ENCODE results near the gene NME7. TPM values are rescaled to one million over a fixed set of nuclear protein-coding genes. Genes with fewer than 3 reads are reported as not detected.

Gene NME7
- total RNA-seq, 1 experiment from 2014 or later: 34.2 TPM

DNA sequence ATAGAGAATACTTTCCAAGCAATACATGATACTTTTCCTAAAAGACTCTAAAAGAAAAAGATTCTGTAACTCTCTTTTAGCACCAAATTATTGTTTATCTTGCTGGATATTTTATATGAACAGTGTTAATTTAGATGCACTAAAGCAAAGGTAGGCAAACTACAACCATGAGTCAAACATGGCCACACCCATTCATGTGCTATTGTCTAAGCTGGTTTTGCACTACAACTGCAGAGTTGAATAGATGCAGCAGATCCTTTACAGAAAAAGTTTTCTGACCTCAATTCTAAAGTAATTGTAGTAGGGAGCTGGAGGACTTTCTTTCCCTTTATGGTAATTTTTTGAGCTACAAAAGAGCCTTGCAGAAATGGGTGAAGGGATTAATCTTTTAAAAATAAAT is 19.8 kb upstream of the NME7 start:
- DNase-seq (ENCODE audit: low spot score): no peak
- Histone ChIP-seq H3K27me3 (replicated peaks; ENCODE audit: insufficient read depth, low read depth, low read length, poor library complexity) (no peaks in the 10 kb centered on the region), H3K4me1 (ENCODE audit: insufficient read depth, low read length, poor library complexity, severe bottlenecking) (no peaks in the 10 kb centered on the region), H3K36me3 (ENCODE audit: insufficient read depth, low read length, poor library complexity, severe bottlenecking) (peaks cover 24% of the 10 kb centered on the region), H3K27ac (ENCODE audit: low read depth, low read length, poor library complexity, severe bottlenecking) (no peak overlapping the region), H3K9me3 (ENCODE audit: low read depth, low read length, poor library complexity, severe bottlenecking) (no peaks in the 10 kb centered on the region), H3K4me3 (ENCODE audit: low read depth, low read length, poor library complexity, severe bottlenecking) (no peak overlapping the region)
- no TSS peak for BruUV-seq (replicated peaks)
- CTCF ChIA-PET: no interaction called here
- TF ChIP-seq, protein P1, sequence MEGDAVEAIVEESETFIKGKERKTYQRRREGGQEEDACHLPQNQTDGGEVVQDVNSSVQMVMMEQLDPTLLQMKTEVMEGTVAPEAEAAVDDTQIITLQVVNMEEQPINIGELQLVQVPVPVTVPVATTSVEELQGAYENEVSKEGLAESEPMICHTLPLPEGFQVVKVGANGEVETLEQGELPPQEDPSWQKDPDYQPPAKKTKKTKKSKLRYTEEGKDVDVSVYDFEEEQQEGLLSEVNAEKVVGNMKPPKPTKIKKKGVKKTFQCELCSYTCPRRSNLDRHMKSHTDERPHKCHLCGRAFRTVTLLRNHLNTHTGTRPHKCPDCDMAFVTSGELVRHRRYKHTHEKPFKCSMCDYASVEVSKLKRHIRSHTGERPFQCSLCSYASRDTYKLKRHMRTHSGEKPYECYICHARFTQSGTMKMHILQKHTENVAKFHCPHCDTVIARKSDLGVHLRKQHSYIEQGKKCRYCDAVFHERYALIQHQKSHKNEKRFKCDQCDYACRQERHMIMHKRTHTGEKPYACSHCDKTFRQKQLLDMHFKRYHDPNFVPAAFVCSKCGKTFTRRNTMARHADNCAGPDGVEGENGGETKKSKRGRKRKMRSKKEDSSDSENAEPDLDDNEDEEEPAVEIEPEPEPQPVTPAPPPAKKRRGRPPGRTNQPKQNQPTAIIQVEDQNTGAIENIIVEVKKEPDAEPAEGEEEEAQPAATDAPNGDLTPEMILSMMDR (conservative IDR thresholded peaks at IDR 0.05; ENCODE audit: low read depth, low read length): no peak
- TF ChIP-seq EZH2 (IDR thresholded peaks at IDR 0.05; ENCODE audit: borderline replicate concordance, low read depth, low read length, poor library complexity, severe bottlenecking): no peak
- POLR2A ChIA-PET (ENCODE audit: low non-redundant PET): no interaction called here
- intact Hi-C loops (cut with micrococcal nuclease; ENCODE audit: unreplicated experiment): no loop called here

DNA sequence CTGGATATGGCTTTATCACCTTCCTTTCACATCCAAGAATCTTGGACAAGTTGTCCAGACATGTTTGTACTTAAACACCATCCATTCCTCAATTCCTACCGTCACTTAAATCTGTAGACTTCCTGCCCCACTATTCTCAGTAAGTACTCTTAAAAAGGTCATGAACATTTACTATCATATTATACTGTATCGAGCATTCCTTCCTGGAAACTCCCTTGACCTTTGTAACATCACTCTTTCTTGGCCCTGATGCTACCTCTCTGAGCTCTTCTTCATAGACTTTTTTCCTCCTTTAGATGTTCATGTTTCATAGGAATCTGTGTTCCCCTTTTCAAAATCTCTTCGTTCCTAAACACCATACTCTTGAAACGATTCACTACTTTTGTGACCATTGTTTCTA is 15.9 kb upstream of the NME7 start:
- no peaks in the 10 kb centered on the region for H3K27me3 ChIP-seq (replicated peaks; ENCODE audit: insufficient read depth, low read depth, low read length, poor library complexity)
- DNase-seq (ENCODE audit: low spot score): no peak
- no peak overlapping the region for H3K27ac ChIP-seq (ENCODE audit: low read depth, low read length, poor library complexity, severe bottlenecking)
- intact Hi-C loops (cut with micrococcal nuclease; ENCODE audit: unreplicated experiment): no loop called here
- POLR2A ChIA-PET (ENCODE audit: low non-redundant PET): no interaction called here
- no TSS peak for BruUV-seq (replicated peaks)
- CTCF ChIA-PET: no interaction called here
- no peaks in the 10 kb centered on the region for H3K4me1 ChIP-seq (ENCODE audit: insufficient read depth, low read length, poor library complexity, severe bottlenecking)
- H3K9me3 ChIP-seq (ENCODE audit: low read depth, low read length, poor library complexity, severe bottlenecking): no peaks in the 10 kb centered on the region
- H3K4me3 ChIP-seq (ENCODE audit: low read depth, low read length, poor library complexity, severe bottlenecking): no peak overlapping the region
- no peak for TF ChIP-seq EZH2 (IDR thresholded peaks at IDR 0.05; ENCODE audit: borderline replicate concordance, low read depth, low read length, poor library complexity, severe bottlenecking)
- TF ChIP-seq, protein P1 (conservative IDR thresholded peaks at IDR 0.05; ENCODE audit: low read depth, low read length): no peak
- peaks cover 30% of the 10 kb centered on the region for H3K36me3 ChIP-seq (ENCODE audit: insufficient read depth, low read length, poor library complexity, severe bottlenecking)

DNA sequence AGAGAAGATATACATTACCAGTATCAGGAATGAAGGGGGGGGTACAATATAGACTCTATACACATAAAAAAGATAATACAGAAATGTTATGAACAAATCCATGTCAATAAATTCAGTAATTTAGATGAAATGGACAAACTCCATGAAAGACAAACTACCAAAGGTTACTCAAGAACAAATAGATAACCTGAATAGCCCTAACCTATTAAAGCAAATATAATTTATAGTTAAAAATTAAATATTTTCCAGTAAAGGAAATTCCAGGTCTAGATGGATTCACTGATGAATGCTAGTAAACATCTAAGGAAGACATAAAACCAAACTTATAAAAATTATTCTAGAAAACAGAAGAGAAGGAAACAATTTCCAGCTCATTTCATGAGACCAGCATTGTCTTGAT is 13.6 kb upstream of the NME7 start:
- Histone ChIP-seq H3K4me1 (ENCODE audit: insufficient read depth, low read length, poor library complexity, severe bottlenecking) (no peaks in the 10 kb centered on the region), H3K27me3 (replicated peaks; ENCODE audit: insufficient read depth, low read depth, low read length, poor library complexity) (no peaks in the 10 kb centered on the region), H3K4me3 (ENCODE audit: low read depth, low read length, poor library complexity, severe bottlenecking) (no peak overlapping the region), H3K36me3 (ENCODE audit: insufficient read depth, low read length, poor library complexity, severe bottlenecking) (peaks cover 30% of the 10 kb centered on the region), H3K27ac (ENCODE audit: low read depth, low read length, poor library complexity, severe bottlenecking) (no peak overlapping the region), H3K9me3 (ENCODE audit: low read depth, low read length, poor library complexity, severe bottlenecking) (no peaks in the 10 kb centered on the region)
- TF ChIP-seq EZH2 (IDR thresholded peaks at IDR 0.05; ENCODE audit: borderline replicate concordance, low read depth, low read length, poor library complexity, severe bottlenecking): no peak
- TF ChIP-seq, protein P1 (conservative IDR thresholded peaks at IDR 0.05; ENCODE audit: low read depth, low read length): no peak
- BruUV-seq (replicated peaks): no TSS peak
- CTCF ChIA-PET: no interaction called here
- no peak for DNase-seq (ENCODE audit: low spot score)
- POLR2A ChIA-PET (ENCODE audit: low non-redundant PET): no interaction called here
- intact Hi-C loops (cut with micrococcal nuclease; ENCODE audit: unreplicated experiment): no loop called here

Data from A673 (cell line).